Stimulated activated CD8-positive, alpha-beta memory T cell treated with anti-CD3 and anti-CD28 coated beads, Interleukin-15, amount 100 ng/mL, for 24 hours (primary cell): ENCODE data around the gene DOLPP1.
A peak's percentile ranks its signal among the peaks of the same experiment; 100 is the strongest.
"Not testable (repeated sequence)": the region's sequence is repeated elsewhere in the genome, so short reads cannot be mapped to it uniquely, and the experiment has no call there.

ENCODE experiments used
- DNase-seq: peaks from one replicate; pipeline ENCODE4 v3.0.0-alpha.2; 2020; ENCODE audit warnings: low read depth

The DOLPP1 gene

DNA sequence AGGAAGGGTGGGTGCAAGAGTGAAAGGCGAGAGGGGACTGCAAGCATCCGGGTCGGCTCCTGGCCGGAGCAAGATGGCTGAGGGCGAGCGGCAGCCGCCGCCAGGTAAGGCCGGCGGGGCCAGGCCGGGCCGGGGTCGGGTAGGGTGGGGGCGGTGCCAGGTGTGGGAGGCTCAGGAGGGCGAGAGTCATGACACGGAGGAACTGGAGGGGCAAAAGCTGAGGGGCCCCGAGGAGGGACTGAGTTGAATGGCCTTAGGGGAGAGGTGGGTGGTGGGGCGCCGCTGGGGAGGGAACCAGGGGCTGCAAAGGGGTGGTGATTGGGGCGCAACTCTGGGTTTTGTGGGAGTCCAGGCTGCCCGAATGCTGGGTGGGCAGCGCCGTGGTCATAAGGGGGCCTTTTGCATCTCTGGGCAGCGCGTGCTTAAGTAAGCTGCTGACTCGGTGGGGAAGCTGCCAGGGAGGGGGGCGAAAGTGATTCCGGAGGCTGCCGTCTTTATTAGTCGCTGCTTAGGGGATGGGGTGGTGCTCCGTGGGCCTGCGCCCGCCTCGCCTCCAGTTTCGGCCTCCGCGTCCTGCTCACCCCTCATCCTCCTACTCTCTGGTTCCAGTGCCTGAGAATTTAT lies 30.7 kb downstream of the DOLPP1 start:
- no peak for DNase-seq

DNA sequence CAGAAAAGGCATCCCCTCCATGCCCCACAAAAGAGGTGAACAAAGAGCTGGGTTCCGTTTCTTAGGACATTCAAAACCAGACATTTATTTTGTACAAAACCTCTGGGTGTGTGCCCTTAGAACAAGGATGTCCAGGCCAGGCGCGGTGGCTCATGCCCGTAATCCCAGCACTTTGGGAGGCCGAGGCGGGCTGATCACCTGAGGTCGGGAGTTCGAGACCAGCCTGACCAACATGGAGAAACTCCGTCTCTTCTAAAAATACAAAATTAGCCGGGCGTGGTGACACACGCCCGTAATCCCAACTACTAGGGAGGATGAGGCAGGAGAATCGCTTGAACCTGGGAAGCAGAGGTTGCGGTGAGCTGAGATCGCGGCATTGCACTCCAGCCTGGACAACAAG lies 31.6 kb downstream of the DOLPP1 start:
- DNase-seq, result not testable (repeated sequence)

DNA sequence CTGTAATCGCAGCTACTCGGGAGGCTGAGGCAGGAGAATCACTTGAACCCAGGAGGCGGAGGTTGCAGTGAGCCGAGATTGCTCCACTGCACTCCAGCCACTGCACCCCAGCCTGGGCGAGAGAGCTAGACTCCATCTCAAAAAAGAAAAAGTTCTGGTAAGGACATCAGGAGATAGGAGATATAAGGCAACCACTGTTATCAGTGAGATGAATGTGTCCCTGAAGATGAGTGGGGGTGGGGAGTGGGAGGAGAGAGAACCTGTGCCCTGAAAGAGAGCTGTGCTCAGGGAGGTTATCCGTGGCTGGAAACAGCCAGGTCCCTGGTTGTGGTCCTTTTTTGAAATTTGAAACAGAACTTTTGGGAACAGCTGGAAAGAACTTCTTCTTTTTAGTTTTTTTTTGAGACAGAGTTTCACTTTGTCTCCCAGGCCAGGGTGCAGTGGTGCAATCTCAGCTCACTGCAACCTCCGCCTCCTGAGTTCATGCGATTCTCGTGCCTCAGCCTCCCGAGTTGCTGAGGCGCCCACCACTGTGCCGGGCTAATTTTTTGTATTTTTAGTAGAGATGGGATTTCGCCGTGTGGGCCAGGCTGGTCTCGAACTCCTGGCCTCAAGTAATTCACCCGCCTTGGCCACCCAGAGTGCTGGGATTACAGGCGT lies 32.9 kb downstream of the DOLPP1 start:
- no peak for DNase-seq

DNA sequence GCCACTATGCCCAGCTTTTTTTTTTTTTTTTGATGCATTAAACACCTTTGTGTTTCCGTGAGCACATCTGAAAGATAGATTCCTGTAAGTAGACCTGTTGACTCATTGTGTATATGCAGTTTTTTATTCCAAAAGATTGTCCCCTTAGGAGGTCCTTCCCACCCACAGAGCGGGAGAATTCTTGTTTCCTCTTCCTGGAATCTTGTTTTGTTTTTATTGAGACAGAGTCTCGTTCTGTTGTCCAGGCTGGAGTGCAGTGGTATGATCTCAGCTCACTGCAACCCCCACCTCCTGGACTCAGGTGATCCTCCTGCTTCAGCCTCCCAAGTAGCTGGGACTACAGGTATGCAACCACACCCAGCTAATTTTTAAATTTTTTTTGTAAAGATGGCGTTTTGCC lies 37.9 kb downstream of the DOLPP1 start:
- DNase-seq, result no peak

DNA sequence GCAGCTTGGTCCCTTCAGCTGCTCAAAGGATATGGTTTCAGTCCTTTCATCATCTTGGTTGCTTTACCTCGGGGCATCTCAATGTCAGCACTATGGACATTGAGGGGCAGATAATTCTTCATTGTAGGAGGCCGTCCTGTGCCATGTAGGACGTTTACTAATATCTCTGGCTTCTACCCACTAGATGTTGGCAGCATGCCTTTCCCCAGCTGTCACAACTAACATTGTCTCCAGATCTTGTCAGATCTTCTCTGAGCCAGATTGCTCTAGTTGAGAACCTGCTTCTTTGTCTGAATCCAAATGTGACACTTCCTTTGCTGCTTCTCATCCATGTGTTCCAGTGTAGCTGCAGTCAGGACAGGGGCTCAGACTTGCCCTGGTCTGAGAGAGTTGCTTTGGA lies 40.6 kb downstream of the DOLPP1 start:
- no peak for DNase-seq

DNA sequence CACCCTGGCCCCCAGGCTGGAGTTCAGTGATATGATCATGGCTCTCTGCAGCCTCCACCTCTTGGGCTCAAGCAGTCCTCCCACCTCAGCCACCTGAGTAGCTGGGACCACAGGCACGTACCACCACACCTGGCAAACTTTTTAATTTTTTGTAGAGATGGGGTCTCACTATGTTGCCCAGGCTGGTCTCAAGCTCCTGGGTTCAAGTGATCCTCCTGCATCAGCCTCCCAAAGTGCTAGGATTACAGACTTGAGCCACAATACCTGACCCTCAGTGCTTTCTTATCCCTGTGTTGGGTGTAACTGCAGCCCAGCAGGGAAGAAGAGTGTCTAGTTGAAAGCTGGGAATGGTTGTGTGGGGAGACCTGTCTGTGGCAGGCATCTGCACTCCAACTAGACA lies 41.2 kb downstream of the DOLPP1 start:
- no peak for DNase-seq

DNA sequence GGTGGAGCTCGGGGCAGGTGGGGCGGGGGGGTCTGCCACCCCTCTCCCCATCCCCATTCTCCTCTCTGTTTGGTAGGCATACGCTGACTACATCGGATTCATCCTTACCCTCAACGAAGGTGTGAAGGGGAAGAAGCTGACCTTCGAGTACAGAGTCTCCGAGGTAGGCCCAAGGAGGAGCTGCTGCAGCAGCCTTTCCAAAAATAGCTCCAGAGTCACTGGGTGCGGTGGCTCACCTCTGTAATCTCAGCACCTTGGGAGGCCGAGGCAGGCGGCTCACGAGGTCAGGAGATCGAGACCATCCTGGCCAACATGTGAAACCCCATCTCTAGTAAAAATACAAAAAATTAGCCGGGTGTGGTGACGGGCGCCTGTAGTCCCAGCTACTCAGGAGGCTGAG lies 42.1 kb downstream of the DOLPP1 start:
- DNase-seq, result not testable (repeated sequence)

DNA sequence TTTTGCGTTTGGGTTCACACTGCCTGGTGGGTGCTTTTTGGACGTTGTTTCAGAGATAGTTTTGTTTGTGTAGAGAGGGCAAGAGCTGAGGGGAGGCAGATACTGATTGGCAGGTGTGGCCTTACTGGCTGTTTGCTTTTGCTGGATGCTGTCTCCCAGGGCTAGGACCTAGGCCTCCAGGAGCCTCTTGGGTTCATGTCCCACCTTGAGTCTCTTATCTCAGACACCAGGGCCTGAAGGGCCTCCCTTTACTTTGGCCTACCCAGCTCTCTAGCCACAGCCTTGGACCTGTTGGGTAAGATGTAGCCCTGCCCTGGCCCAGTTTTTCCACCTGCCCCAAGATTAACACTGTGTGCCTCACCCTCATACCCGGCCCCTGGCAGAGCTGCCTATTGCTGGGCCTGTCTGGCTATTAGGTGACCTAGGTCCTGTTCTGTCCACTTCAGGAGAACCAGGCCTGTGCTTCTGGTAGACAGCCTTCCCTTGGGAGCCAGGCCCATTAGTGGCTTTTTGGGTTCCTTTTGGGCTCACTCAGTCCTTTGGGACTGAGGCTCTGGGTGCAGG lies 43.7 kb downstream of the DOLPP1 start:
- no peak for DNase-seq

DNA sequence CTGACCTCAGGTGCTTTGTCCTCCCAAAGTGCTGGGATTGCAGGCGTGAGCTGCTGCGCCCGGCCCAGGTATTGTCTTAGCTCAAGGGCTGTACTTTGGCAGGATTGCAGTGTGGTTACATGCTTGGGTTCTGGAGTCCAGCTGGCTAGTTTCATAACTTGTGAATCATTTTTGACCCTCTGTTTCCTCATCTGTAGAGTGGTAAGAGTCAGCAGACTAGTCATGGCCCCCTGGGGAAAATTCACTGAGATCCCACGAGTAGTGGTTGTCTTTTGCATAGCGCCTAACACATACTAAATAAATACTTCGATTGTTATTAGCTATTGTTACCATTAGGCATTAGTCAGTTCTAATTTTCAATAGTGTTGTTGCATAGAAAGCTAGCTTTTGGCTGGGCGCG lies 44.6 kb downstream of the DOLPP1 start:
- no peak for DNase-seq

DNA sequence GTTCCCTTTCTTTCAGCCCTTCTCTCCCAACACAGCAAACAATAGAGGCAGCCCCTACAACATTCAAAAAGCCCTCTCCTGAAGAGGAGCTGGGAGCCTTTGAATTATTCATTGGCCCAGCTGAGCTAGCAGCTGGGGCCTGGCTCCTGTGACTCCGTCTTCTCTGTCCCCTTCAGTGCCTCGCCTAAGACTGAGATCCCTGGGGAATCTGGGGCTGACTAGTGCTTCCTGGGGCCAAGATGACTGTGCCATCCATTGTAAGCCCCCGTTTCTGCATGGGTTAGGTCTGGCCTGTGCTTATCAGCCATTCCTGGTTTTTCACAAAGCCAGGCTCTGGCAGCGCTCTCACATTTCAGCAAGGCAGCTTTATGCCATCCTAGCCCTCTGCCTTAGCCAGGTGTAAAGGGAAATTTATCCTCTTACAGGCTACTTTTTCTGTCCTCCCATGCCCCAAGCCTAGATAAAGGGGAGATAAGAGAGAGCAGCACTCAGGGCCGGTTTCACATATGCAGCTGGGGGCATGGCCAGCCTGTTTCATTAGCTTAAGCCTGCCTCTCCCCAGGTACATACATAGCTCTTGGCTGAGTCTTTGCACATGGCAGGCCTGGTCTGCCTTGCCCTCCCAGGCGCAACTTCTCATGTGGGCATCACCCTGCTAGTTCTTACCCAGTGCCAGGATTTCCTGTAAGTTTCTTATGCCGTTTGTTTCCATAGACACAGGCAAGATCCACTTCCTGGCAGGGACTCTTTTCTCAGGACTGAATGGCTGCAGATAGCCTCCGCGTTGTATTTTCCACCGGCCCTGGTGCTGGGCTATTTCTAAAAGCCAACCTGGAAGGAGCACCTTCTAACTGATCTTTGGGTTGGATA lies 46.1 kb downstream of the DOLPP1 start:
- DNase-seq, result no peak

DNA sequence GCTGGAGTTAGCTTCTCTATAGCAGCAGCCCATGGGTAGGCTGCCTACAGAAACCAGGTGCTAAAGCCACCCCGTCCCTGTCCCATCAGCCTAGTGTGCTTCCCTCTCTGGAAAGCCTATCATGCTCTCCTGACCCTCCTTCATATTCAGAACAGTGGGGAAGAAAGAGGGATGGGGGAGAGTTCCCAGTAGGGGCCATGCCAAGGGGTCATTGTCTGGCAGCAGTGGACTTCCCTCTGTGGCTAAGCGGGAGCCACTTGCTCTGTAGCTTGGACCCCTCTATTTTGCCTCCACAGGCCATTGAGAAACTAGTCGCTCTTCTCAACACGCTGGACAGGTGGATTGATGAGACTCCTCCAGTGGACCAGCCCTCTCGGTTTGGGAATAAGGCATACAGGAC lies 47.8 kb downstream of the DOLPP1 start:
- DNase-seq, result no peak

DNA sequence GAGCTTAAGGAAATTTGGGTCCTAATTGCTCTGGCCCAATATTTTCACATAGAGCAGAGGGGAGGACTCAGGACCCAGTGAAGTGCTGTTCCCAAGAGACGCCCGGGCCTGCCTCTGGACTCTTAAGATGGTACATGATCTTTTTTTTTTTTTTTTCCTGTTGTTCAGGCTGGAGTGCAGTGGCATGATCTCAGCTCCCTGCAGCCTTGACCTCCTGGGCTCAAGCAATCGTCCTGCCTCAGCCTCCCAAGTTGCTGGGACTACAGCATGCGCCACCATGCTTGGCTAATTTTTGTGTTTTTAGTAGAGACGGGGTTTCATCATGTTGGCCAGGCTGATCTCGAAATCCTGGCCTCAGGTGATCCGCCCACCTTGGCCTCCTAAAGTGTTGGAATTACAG lies 49.4 kb downstream of the DOLPP1 start:
- not testable (repeated sequence) for DNase-seq

DNA sequence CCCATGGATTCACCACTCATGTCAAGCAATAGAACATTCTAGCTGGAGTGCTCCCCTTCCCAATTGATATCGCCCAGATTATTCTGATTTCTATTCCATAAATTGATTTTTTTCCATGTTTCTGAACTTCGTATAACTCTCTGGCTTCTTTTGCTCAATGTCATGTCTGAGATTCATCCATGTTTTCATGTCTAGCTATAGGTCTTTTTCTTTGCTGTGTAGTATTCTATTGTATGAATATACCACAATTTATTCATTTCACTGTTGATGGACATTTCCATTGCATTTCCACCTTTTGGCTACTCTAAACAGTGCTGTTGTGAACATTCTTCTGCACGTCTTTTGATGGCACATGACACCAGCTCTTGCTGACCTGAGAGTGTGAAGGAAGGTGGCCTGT lies 49.9 kb downstream of the DOLPP1 start:
- no peak for DNase-seq

DNA sequence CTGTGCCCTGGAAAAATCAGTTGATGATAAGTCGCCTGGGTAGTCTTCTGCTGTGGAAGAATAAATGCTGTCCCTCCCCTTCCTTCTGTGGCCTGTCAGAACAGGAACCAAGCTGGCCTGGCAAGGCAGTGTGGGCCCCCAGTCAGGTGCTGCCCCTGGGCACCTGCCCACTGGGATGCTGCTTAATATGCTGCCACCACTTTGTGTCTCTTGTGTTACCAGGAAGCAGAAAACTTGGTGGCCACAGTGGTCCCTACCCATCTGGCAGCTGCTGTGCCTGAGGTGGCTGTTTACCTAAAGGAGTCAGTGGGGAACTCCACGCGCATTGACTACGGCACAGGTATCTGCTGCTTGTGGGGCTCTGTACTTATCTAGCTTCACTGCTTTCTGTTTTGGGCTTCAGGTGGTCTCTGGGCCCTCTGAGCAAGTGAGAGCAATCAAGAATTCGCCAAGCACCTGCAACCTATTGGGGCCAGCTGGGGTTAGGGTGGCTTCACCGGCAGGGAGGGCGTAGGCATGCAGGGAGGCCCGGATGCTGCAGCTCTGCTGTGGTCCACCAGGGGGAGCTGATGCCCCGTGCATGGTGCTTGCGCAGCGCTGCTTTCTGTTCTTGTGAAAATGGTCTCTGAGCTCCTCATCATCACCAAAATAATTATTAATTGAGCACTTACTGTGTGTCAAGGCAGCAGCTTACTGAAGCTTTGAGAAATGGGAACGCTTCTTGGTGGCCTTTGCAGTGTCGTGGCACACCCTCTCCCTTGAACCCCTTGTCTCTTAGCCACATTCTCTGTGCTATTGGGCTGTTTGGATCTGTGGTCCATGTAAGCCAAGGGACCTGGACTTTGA lies 50.6 kb downstream of the DOLPP1 start:
- DNase-seq, result peak; percentile 66

DNA sequence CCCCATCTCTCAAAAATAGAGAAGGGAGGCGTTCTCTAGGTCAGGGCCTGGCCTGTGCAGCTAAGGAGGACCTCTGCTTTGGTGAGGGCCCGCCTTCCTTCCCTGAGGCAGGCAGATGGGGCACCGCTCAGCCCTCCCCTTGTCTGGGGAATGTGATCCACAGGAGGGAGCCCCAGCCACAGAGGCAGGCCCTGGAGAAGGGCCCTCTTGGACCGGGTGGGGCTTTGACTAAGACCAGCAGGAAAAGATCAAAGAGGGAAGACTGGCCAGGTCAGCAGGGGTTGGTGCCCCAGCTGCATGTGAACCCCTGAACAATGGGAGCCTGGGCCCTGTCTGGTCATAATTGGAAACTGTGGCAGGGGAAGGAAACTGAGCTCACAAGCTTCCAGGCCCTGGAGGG lies 52.2 kb downstream of the DOLPP1 start:
- no peak for DNase-seq

DNA sequence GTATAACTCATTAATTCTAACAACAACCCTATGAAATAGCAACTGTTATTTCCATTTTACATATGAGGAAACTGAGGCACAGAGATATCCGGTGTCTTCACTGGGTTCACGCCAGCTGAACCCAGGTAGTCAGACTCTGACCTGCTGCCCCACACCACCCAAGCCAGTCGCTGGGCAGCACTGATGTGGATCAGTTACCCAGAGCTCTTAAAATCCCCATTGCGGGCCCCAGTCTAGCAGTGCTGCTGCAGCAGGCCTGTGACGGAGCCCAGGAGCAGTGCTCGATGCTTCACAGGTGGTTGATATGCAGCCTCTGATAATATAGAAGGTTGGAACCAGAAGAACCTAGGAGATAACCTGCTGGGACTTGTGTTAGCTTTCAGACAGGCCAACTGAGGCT lies 54.6 kb downstream of the DOLPP1 start:
- no peak for DNase-seq

DNA sequence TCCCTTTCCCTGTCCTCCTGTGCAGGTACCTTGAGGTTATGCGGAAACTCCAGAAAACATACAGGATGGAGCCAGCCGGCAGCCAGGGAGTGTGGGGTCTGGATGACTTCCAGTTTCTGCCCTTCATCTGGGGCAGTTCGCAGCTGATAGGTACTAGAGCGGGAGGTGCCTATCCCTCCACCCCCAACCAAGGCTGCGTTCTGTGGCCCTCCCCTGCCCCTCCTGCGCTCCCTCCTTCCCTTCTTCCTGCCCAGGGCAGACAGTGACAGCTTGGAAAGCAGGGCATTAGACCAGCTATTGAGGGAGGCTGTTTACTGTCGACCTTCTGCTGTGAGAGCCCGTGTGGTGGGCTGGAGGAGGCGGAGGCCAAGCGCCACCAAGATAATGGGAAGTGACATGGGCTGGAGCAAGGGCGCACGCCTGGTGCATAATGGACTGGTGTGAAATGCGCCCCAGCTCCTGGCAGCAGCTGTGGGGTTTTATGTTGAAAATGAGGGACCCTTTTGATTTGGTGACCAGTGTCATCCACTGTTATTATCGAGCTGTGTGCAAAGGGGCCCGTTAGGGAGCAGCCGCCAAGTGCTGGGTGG lies 55.6 kb downstream of the DOLPP1 start:
- no peak for DNase-seq

DNA sequence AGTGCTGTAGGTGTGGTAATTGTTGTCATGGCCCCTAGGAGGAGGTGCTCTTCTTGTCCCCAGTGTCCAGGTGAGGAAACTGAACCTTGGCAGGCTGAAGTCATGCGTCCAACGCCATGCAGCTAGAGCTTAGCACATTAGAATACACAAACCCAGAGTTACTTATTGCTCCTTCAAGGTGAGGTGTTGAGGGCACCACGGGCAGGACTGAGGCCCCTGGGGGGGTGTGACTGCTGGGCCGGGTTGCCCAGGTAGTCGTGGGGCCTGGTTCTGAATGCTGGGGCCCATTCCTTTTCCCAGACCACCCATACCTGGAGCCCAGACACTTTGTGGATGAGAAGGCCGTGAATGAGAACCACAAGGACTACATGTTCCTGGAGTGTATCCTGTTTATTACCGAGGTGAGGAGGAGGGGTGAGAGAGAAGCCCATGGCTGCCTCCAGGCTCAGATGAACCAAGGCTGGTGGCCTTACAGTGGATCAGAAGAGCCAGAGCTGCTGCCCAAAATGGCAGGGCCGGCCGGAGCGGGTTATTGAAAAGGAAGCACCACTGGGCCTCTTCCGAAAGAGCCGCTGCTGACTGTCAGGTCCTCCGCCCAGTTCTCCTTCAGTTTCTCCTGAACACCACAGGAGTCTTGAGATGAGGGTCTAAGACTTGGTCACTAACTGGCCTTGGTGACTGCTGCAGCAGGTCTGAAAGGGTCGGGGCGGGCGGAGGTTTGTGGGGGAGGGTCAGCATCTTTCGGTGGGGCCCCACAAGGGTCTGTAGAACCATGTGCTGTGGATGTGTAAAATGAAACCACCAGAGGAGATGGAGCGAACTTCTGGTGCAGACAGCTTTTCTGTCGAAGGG lies 56.6 kb downstream of the DOLPP1 start:
- no peak for DNase-seq

DNA sequence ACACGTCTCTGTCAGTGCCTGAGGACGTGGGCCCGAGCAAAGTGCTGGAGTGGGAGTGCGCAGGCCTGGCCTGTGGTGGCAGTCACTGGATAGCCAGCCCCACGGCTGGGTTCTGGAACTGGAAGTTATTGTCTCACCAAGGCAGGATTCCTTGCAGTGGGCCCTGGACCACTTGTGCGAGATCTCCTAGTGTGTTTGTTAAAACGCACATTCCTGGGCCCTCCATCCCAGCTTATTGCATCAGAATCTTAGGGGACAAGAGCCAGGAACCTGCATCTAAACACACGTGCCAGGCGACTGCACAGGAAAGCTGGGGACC lies 57.2 kb downstream of the DOLPP1 start:
- DNase-seq, result no peak

DNA sequence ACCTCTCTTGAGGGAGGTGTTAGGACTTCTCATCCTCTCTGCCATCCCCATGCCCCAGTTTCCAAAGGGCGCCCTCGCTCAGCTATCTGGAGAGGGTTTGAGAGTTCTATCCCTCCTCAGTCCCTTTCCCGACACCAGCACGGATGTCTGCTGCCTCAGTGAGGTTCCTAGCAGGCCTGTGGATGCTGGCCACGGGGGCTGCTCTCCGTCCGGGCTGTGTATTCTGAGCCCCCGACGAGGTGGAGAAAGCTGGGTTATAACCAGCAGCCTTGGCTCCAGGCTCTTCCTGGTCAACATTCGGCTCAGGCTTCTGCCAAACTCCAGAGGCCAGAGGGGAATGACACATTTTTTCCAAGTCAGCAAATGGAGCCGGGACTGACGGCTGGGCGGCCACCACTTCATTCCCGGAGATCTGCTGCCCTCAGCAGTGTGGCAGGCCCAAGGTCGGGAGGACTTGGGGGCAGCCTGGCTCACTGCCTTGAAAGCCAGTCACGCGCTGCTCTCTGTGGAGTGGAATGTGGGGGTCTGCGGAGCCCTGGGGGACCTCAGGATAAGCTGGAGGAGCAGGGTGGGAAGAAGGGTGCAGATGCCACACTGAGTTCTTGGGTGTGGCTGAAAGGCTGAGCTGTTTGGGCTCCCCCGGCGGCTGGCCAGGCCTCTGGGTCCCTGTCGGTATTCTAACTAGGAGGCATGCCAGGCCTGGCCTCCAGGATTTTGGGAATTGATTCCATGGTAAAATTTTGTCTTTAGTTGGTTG lies 57.7 kb downstream of the DOLPP1 start:
- no peak for DNase-seq
